HG03108 (cell line): ENCODE results near the gene PDLIM1.
"Not testable (repeated sequence)": the region's sequence is repeated elsewhere in the genome, so short reads cannot be mapped to it uniquely, and the experiment has no call there.

Experiments
- ATAC-seq: cut with Tn5 transposase; IDR thresholded peaks from one replicate; pipeline ENCODE4 v1.9.1; 2021; ENCODE audit warnings: moderate library complexity; ENCODE audit not compliant: unreplicated experiment

PDLIM1 gene

DNA sequence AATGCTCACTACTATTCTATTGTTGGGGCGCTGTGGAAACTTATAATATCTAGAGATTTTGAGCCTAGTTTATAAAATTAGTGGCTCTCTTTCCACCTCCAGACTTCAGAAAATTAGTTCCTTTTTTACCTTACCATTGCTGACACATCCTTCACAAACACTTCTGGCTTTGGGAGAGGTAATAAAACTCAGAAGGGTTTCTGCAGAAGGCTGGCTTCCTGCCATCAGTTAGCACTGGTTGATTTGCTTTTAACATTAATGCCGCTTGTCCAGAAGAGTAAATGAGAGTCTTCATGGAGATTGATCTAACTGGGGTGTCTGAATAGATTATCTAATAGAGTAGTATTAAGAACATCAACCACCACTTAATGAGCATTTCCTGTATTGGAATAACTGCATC lies 76.4 kb downstream of the PDLIM1 start:
- no peak for ATAC-seq

DNA sequence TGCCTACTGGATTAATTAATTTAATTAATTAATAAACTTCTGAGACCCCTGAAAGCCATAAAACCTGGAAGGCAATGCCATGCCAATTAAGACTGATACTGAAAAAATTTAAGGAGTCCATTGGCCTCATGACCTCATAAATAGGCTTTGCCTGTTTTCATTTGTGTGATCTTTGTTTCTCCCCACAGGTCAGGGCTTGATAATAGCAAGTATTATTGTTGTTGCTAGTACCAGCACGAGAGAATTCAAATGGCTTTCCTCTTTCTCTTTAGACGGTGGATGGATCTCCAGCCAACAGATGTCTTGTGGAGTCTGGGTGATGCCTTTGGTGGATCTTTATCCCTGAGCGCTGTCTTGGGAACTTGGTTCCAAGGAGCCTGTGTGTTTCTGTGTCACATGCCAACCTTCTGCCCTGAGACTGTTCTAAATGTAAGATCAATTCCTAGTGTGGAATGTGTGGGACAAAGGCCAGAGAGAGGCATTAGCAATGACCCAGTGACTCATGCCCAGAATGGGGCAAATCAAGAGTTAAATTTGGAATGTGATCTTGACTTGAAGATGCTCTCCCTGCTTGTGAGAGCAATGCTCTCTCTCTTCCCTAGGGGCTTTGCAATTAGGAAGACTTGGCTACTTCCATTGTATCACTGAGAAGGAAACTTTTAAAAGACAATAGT lies 79.1 kb downstream of the PDLIM1 start:
- no peak for ATAC-seq

DNA sequence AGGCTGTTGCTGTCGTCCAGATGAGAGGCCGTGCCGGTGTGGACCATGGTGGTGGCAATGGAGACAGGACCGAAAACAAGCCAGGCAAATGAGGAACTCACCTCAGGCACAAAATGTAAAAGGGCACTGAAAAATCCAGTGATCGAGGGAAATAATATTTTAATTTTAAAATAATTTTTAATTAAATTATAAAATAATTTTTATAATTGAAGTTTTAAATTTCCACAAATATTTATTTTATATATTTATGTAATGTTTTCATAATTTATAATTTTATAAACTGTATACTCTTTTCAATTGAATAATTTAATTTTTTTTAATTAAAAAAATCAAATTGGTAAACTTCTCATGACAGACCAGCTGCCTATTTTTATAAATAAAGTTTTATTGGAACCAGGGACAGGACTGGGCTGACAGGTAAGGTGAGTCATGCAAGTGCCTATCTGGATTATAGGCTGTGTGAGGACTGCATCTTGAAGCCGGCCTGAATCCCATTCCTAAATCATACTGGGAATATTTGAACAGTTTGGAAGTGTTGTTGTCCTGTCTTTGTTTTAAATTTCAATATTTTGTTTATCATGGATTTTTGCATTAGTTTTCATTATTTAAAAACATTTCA lies 81.2 kb downstream of the PDLIM1 start:
- no peak for ATAC-seq

DNA sequence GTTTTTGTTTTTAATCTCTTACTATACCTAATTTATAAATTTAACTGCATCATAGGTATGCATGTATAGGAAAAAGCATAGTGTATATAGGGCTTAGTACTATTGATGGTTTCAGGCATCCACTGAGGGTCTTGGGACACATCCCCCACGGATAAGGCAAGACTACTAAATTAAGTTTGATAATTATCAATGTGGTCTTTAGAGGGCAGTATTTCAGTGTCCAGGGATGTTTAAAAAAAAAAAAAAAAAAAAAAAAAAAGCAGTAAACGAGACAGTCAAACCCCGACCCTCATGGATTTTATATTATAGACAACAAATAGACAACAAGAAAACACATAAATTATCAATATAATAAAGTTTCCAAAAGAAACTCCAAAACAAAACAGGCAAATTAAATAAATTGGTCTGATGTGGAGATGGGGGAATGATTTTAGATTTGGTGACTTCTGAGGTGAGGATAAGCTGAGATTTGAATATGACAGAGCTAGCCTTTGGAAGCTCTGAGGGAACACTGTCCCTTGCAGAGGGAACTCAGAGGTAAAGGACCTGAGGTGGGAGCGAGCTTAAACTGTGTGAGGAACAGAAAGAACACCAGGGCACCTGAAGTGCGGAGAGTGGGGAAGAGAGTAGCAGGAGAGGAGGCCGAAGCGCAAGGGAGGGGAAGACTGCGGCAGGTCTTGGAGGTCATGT lies 82.0 kb downstream of the PDLIM1 start:
- ATAC-seq, result no peak

DNA sequence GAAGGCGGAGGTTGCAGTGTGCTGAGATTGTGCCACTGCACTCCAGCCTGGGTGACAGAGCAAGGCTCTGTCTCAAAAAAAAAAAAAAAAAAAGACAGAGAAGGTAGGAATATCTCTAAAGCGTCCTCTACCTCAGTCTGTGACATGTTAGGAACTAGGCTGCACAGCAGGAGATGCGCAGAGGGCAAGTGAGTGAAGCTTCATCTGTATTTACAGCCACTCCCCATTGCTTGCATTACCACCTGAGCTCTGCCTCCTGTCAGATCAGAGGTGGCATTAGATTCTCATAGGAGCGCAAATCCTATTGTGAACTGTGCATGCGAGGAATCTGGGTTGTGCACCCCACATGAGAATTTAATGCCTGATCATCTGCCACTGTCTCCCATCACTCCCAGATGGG lies 87.9 kb downstream of the PDLIM1 start:
- ATAC-seq, result not testable (repeated sequence)

DNA sequence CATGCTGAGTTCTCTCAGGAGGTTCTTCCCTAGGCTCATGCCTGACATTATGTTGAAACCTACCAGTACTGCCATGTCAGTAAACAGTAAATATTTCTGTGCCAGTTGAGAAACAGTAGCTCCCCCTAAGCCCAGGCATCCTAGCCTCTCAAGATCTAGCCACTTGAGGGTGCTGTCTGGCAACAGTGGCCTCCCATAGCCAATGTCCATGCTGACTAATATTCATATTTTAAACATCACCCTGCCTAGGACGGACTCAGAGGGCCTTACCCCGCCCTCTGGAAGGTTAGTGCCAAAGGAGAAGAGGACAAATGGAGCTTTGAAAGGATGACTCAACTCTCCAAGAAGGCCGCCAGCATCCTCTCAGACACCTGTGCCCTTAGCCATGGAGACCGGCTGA lies 89.1 kb downstream of the PDLIM1 start:
- ATAC-seq, result no peak

DNA sequence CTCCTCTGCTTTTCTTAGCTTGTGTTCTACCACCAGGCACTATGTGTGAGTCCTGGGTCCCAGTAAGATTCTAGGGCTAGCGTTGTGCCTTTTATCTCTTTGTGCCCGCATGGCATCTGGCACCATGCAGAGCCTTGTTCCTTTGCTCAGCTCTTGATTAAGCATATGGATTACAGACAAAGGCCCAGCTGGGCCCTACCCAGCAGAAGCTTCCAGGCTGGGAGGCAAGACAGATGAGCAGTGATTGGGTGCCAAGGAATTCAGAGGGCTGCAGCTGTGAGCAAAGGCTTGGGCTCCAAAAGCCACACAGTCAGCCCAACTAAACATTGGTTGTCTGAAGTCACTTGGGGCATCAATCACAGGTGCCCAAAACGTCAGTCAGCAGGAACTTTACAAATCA lies 94.8 kb downstream of the PDLIM1 start:
- no peak for ATAC-seq

DNA sequence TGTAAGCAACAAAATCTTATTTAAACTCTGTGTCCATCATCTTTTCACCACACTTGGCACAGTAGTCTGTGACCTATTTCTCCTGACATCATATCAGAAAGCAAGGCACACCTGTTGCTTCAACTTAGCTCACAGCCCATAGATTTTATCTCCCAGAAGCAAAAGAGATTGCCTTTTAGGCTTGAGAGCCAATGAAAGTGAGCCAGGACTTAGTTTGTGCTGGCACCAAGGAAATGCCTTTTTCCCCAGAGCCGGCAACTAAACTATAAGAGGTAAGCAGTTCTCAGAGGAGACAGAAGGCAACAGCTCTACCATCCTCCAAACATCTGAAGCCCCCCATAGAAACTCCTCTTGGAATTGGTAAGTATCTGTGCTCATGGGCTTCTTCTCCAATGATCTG lies 96.9 kb downstream of the PDLIM1 start, which contains the start of gene ACSM6:
Gene ACSM6 (plus strand): TSS at position 295 of the 400 bp plus-strand sequence. CDS start 248 bp downstream, outside the sequence.
- ATAC-seq, result no peak

DNA sequence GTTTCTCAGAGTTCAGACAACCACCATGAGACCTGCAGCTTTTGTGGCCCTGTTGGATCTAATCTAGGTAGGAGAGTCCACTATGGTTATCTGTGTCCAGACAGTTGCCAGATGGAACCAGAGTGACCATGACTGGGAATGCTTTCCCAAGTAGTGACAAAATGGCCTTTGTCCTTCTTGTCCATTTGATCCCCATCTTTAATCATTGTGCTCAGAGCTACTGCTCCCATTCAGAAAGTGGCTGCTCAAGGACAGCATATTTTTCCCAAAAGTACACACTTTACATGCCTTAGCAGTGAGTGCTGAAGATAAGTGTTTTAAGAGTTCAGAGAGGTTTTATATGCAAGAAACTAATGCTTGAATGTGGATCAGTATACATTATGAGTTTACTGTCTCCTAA lies 102.2 kb downstream of the PDLIM1 start:
- ATAC-seq, result no peak

DNA sequence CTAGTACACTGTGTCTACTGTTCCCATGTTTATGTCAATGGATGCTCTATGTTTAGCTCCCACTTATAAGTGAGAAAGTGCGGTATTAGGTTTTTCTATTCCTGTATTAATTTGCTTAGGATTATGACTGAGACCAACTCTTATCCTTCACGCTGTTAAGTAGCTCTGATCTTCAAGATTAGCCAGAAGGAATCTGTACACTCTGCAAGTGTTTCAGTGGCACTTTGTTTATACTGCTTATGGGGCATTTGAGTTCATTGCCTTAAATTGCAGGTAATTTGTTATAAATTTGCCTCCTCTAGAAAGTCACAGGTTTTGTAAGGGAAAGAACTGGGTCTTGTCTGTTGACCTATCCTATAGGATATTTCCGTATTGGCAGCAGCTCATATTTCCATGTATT lies 103.2 kb downstream of the PDLIM1 start:
- ATAC-seq, result no peak
